HG03378 (cell line): ENCODE results near the gene PDE11A.
A peak's percentile ranks its signal among the peaks of the same experiment; 100 is the strongest.

Source experiments
- ATAC-seq: cut with Tn5 transposase; IDR thresholded peaks from one replicate; pipeline ENCODE4 v1.9.1; 2021; ENCODE audit warnings: mild to moderate bottlenecking, moderate library complexity; ENCODE audit not compliant: unreplicated experiment

PDE11A gene

DNA sequence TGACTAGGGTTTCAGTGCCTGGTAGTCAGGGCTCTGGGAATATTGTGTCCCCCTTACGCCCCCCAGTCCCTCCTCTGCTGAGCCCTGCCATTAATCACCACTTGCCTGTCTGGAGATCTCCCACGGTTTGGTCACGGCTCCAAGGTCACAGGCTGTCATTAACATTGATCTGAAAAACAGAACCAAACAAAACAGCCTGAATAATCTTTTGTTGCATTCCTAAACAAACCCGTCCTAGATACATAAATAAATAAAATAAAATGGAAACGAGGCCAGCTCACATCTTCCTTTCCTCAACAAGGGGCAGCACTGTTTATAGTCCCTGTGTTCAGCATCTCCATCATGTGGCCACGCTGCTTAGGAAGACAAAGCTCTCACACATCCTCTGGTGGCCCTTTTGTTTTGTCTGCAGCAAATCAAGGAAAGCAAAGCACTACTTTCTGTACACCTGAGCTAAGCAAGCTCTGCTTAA, 397.2 kb downstream of the PDE11A start:
- ATAC-seq: no peak

DNA sequence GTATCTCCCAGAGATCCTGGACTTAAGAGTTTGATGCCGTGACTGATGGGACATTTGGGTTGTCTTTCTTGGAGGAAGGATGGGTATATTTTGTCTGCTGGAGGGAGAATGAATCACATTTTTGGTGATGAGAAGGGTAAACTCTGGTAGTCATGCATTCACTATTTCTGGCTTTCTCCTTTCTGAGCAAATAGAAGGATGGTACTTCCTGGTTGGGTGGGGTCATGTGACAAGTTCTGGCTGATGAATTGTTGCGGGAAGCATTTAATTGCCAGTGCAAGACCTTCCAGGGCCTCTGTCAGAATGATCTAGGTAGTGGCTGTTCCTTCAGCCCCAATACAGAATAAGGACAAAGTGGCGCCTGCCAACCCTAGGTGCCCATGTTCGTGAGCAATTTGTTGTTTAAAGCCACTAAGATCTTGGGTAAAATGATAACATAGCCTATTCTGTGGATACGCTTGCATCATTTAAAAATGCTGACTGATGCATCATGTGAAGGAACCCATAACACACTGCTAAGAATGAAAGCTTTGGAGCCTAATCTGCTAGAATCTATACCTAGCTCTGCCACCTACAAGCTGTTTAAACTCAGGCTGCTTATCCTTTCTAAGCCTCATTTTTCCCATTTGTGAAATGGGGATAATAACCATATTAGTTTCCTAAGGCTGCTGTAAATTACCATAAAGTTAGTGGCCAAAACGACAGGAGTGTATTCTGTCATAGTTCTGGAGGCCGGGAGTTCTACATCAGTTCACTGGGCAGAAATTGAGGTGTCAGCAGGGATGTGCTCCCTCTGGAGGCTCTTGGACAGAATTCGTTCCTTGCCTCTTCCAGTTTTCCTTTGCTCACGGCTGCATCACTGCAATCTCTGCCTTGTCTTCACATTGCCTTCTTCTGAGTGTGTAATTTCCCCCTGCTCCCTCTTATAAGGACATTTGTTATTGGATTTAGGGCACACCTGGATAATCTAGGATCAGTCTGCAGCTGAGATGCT, 398.7 kb downstream of the PDE11A start:
- no peak for ATAC-seq

- ATAC-seq: no peak
These were observed 400.9 kb downstream of the PDE11A start for GRCh38 chr2:177671662-177672061.

DNA sequence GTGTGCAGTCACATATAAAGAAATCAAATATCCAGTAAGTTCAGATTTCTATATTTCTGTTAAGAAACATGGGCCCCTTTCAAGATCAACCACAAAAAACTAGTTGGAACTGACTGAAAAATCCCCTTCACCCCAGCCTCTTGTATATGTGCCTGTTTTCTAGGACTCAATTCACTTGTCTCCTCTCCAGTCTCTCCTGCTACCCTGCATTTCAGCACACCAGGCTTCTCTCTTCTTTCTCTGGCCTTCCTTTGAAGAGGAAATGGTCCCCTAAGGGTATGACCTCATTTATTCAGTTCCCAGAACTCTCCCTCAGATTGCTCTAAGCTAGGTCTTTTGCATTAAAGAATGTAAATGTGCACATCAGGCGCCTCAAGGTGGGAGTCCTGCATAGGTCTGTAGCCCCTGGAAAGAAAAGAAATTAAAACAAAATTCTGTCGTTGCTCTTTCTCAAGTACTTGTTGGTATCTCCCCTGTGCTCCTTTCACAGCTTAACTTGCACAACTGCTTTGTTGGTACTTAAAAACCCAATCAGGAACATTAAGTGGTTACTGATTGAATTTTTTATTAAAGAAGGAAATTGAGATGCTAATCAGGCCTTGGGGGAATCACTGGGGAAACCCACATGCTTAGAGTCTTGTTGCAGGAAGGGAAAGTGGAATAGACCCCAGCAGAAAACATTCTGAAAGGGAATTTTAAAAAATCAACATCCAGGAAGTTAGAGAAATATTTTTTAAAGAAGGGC, 401.6 kb downstream of the PDE11A start:
- no peak for ATAC-seq

DNA sequence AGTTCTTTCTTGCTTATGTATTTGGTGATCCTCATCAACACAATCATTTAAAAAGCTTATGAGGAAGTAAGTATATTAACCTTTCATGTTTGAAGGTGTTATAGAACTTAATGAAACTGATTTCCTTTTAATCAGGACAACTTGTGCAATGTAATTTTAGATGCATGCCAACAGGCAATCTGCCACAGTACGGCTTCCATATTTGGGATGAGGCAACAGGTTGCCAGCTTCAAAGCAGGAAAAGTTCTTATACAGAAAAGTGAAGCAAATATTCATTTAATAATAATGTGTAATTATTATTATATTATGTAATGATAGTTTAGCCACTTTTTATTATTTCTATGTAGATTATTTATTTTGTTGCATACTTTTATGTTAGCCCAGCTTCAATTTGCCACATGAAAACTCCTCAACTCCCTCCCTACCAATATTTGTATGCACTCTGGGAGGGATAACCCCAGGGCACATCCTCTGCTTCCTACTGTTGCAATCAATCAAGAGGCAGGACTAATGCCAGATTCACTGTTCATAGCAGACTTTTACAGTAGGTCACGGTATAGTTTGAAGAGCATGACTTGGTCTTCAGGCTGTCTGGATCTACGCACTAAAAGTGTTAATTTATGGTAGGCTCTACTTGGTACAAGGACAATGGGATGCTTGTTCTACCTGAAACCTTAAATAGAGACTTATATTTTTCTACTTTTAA, 402.8 kb downstream of the PDE11A start:
- no peak for ATAC-seq

- ATAC-seq: no peak
These were observed 403.4 kb downstream of the PDE11A start for GRCh38 chr2:177669201-177669600.

DNA sequence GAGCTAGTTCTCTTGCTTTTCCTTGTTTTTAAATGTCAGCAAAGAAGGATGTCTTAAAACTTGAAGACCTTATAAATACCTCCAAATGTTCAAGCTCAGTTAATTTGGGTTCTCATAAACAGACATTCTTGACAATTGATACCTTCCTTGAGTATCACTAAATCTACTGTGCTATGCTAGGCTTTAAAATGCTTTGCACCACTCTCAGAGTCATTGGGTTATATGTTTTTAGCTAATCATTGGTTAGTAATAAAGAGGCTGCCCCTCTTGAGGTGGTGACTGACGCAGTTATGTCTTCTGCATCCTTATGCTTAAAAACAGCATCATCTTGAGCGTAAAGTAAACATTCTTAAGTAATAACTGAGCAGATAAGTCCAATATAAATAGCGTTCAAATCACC, 404.0 kb downstream of the PDE11A start:
- no peak for ATAC-seq

GRCh38 chr2:177667626-177668025, 405.0 kb downstream of the PDE11A start:
- no peak for ATAC-seq

- ATAC-seq: peak; percentile 58
These were observed 406.2 kb downstream of the PDE11A start for GRCh38 chr2:177666408-177666807.

DNA sequence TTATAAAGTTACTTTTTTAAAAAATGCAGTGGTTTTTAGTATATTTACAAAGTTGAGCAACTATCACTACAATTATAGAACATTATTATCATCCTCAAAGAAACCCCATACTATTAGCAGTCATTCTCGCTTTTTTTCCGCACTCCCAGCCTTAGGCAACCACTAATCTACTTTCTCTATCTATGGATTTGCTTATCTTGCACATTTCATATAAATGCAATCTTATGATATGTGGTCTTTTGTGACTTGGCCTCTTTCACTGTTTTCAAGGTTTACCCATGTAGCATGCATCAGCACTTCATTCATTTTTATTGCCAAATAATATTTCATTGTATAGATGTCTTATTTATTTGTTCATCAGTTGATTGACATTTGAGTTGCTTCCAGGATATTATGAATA, 406.6 kb downstream of the PDE11A start:
- ATAC-seq: no peak

DNA sequence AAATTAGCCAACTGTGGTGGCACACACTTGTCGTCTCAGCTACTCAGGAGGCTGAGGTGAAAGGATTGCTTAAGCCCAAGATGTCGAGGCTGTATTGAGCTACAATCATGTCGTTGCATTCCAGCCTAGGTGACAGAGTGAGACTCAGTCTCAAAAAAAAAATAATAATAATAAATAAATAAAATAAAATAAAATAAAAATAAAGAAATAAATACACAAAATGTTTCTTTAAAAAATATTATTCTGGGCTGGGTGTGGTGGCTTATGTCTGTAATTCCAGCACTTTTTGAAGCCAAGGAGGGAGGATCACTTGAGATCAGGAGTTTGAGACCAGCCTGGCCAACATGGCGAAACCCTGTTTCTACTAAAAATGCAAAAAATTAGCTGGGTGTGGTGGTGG, 407.2 kb downstream of the PDE11A start:
- no peak for ATAC-seq

GRCh38 chr2:177662895-177663294, 409.7 kb downstream of the PDE11A start:
- no peak for ATAC-seq

DNA sequence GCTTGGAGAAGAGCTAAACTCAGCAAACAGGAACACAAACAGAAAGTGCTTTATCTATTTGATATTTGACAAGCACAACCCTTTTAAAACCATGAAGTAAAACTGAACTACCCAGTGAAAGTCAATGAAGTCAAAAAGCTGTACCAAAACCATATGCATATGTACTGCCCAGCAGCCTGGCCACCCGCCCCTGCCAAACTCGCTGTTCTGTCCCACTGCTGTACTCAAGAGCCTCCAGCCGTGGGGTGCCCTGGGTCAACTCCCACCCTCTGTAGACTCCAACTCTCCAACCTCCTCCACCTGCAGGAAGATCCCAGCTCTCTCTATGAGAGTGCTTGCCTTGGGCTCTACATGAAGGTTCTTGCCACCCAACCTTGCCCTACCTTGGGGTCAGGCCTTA, 411.8 kb downstream of the PDE11A start:
- ATAC-seq: no peak

- no peak for ATAC-seq
These were observed 414.3 kb downstream of the PDE11A start for GRCh38 chr2:177658309-177658708.

DNA sequence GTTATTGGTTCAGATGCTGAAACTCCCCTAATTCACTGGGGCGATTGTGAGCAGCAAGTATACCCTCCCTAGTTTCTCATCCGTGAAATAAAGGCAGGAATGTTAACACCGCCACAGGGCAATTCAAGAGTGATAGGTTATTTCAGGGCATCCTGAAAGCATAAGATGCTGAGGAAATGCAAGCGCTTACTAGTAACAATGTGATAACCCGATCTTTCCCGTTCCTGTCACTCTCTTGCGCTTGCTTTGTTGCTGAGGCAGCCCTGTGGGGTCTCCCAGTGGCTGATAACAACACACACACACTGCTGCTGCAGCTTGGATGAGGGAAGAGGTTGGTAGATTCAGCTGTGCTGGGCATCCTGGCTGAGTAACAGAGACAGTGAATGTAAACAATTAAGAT, 420.7 kb downstream of the PDE11A start:
- ATAC-seq: no peak

GRCh38 chr2:177649568-177650518, 422.7 kb downstream of the PDE11A start:
- ATAC-seq: no peak

GRCh38 chr2:177646791-177647190, 425.8 kb downstream of the PDE11A start:
- no peak for ATAC-seq

DNA sequence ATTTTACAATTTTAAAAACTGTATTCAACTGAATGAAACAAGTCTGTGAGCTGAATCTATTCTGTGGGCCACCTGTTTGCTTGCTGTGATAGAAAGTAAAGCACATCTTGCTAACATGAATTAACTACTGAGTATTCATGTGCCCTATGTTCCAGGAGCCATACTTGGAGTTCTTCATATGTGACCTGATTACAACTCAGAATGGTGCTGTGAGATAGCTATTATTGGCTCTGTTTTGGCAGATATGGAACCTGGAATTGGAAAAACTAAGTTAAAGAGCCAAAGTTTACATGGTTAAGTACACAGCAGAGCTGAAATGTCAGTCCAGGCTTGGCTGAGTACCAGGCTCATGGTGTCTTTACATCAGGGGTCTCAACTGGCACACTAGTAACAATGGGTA, 426.3 kb downstream of the PDE11A start:
- no peak for ATAC-seq

DNA sequence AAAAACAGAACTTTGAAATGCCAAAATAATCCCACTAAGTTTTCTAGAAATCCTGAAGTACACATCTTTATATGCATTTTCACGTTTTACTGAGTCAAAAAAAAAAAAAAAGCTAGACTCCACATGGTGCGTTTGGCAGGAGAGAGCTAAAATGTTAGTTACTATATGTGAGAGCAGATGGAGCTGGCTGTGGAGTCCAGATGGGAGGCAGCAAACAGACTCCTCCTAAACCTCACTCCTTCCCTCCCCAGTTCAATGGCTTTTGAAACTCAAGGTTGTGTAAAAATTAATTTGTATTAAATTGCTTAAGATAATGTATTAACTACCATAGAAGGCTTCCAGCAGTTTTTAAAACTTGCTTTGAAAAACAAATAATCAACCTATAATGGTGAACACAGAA, 431.2 kb downstream of the PDE11A start:
- ATAC-seq: no peak

DNA sequence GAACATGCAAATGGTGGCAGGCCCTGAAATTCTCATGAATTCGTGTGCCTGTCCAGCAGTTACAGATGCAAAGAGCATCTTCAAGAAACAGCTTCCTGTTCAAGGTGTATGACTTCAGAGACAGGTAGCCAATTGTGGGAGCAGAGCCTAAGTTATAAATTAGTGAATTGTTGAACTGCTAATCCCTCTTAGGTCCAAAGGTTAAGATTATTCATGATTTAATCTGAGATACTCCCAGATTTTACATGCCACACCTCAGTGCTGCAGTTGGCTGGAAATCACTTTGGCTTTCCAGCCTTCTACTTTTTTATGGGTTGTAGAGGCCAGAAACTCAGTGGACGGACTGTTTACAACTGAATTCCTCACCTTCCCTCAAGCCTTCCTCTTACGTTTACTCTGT, 432.2 kb downstream of the PDE11A start:
- no peak for ATAC-seq
